IPS-15b (cell line): Measurements from ENCODE around the gene PSMB7.

Experiments used
- H3K27me3 ChIP-seq: one replicate; pipeline ENCODE4 v1.6.1; 2013; ENCODE audit warnings: low read length; ENCODE audit not compliant: control insufficient read depth, insufficient read depth
- H3K36me3 ChIP-seq: one replicate; pipeline ENCODE4 v1.6.1; 2013; ENCODE audit warnings: low read length; ENCODE audit not compliant: control insufficient read depth, insufficient read depth
- H3K4me1 ChIP-seq: one replicate; pipeline ENCODE4 v1.6.1; 2013; ENCODE audit warnings: mild to moderate bottlenecking, low read length; ENCODE audit not compliant: control insufficient read depth, insufficient read depth
- H3K4me3 ChIP-seq: one replicate; pipeline ENCODE4 v1.5.1; 2013; ENCODE audit warnings: low read depth, low read length
- H3K9ac ChIP-seq: one replicate; pipeline ENCODE4 v1.6.1; 2013; ENCODE audit warnings: low read depth, mild to moderate bottlenecking, low read length
- H3K9me3 ChIP-seq: one replicate; pipeline ENCODE4 v1.6.1; 2013; ENCODE audit warnings: mild to moderate bottlenecking, low read length; ENCODE audit not compliant: control insufficient read depth, insufficient read depth

PSMB7 gene

DNA sequence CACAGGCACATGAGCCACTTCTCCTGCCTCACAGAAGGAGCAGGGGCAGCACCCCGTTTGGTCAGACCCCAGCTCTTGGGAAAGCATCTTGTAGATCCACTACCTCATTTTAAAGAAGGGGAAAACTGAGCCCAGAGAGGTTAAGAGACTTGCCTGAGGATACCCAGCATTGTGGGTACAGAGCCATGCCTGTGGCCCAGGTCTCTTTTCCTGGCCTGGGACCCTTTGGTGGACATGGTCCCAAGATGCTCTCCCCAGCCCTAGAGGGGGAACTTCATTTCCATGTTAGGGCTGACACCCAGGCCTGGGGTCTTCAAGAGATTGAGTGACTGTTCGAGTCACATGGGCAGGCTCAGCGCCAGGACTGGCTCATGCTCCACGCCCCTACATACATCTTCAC lies 93.3 kb downstream of the PSMB7 start:
- Histone ChIP-seq H3K4me3 (no peak overlapping the region), H3K27me3 (no peaks in the 10 kb centered on the region), H3K36me3 (peaks cover 3% of the 10 kb centered on the region), H3K4me1 (no peaks in the 10 kb centered on the region), H3K9ac (no peak overlapping the region), H3K9me3 (no peaks in the 10 kb centered on the region)

DNA sequence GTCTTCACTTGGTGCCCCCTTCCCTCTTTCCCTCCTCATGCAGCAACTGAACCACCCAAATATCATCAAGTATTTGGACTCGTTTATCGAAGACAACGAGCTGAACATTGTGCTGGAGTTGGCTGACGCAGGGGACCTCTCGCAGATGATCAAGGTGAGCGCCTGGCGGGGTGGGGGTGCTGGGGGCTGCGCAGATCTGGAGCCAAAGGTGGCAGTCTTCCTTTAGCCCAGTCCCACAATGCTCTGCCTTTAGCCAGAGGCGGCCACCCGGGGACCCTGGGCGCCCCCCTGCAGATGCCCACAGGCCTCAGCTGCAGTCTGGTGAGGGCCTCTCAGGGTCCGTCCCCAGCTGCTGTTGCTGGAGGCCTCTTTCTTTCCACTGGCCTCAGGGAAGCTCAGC lies 93.8 kb downstream of the PSMB7 start:
- Histone ChIP-seq H3K27me3 (no peaks in the 10 kb centered on the region), H3K9me3 (no peaks in the 10 kb centered on the region), H3K4me1 (no peaks in the 10 kb centered on the region), H3K36me3 (peaks cover 3% of the 10 kb centered on the region), H3K4me3 (no peak overlapping the region), H3K9ac (no peak overlapping the region)

DNA sequence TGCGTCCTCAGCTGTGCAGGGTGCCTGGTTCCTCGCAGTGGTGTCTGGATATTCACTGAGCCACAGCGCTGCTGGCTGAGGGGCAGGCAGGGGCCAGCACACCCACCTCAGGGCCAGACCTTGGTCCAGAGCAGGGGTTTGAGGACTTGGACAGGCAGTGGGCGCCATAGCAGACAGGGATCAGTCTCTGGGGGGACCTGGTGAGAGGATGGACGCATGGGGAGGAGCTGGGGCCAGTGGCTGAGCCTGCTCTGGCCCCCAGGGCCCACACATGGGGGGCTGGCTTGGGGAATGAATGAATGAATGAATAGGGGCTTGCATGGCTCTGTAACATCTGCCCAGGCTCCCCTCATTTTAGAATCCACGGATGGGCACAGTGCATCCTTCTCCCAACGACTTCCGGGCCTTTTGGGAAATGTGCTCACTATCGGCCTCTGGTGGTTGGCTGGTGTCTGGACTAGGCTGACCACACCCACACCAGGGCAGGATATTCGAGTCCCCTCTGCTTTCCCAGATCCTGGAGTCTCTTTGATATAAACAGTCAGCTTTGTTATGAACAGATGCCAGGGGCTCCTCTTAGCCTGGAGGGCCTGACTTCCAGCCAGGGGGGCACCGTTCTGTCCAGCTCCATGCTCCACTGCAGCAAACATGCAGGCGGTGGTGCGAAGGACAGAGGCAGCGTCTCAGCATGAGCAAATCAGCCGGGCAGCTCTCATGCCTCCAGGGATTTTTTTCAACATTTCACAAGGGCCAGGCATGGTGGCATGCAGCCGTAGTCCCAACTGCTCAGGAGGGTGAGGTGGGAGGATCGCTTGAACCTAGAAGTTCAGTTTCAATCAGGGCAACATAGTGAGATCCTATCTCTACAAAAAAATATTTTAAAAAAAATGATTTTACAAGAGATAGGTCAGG lies 94.9 kb downstream of the PSMB7 start:
- H3K9me3 ChIP-seq: no peaks in the 10 kb centered on the region
- peaks cover 8% of the 10 kb centered on the region for H3K36me3 ChIP-seq
- no peaks in the 10 kb centered on the region for H3K4me1 ChIP-seq
- no peaks in the 10 kb centered on the region for H3K27me3 ChIP-seq
- no peak overlapping the region for H3K9ac ChIP-seq
- H3K4me3 ChIP-seq: no peak overlapping the region

DNA sequence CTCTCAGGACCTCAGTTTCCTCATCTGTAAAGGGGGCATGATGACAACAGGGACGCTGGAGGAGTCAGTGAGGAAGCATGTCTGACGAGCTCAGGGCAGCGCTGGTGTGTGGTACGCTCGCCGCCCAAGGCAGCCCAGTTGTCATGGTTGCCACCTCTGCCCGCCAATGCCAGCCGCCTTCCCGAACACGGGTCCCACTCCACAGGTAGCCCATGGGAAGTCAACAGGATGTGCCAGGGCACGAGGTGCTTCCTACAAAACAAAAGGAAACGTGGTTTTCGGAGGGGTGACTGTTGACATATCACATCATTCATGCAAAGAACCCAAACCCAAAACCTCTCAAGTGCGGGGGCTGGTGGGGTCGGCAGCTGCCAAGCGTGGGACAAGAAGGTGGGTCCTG lies 99.4 kb downstream of the PSMB7 start:
- H3K4me1 ChIP-seq: no peaks in the 10 kb centered on the region
- no peak overlapping the region for H3K4me3 ChIP-seq
- H3K27me3 ChIP-seq: no peaks in the 10 kb centered on the region
- peaks cover 10% of the 10 kb centered on the region for H3K36me3 ChIP-seq
- H3K9me3 ChIP-seq: no peaks in the 10 kb centered on the region
- H3K9ac ChIP-seq: no peak overlapping the region

DNA sequence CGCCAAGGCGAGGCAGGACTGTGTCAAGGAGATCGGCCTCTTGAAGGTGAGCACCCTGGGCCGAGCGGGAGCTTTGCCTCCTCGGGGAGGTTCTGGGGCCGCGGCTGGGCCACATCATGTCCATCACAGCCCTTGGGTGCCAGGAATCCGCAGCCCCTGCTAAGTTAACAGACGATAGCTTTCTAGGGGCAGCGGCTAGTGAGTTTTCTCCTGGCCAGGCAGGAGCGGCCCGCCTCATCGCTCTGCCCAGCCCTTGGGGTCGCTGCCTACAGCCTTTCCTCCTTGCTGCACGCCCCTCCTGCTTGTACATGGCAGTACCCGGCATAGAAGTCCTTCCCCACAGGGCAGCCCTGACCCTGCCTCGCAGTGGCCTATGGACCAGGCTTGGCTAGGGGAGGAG lies 101.3 kb downstream of the PSMB7 start:
- Histone ChIP-seq H3K4me1 (no peaks in the 10 kb centered on the region), H3K36me3 (peaks cover 10% of the 10 kb centered on the region), H3K9ac (no peak overlapping the region), H3K27me3 (no peaks in the 10 kb centered on the region), H3K4me3 (no peak overlapping the region), H3K9me3 (no peaks in the 10 kb centered on the region)

DNA sequence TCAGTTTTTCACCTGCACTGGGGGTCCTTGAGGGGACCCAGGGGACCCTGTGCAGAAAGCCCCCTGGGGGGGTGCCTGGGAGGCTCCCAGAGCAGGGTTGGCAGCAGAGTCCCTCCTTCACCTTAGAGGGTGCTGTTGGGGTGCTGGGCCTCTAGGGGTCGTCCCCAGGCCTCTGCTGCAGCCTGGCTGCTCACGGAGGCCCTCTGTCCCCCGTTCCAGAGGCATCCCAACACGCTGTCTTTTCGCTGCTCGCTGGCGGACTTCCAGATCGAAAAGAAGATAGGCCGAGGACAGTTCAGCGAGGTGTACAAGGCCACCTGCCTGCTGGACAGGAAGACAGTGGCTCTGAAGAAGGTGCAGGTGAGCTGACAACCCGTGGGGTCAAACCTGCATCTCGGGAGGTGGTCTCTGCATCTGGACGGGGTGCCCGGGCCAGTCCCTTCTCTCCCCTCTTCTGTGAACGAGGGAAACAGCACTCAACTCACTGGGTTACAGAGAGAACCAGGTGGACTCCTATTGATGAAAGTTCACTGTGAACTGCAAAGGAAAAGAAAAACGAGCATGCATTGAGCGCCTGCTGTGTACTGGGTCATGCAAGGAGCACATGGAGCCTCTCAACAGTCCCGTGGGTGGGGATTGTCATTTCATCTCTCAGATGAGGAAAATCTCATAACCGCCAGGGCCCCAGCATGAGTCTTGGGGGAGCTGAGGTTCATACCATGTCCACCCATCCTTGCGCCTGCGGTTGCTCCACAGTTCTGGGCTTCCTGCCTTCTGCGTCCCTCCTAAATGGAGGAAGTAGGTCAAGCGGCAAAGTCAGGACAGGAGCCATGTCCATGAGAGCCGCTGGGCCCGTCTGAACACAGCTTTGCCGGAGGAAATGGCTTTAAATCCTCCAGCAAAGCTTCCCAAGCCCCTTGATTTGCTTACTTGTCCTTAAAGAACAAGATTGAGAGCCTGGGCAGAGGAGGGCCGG lies 102.7 kb downstream of the PSMB7 start:
- H3K27me3 ChIP-seq: no peaks in the 10 kb centered on the region
- H3K4me3 ChIP-seq: no peak overlapping the region
- H3K4me1 ChIP-seq: no peaks in the 10 kb centered on the region
- H3K9ac ChIP-seq: no peak overlapping the region
- H3K9me3 ChIP-seq: no peaks in the 10 kb centered on the region
- peaks cover 10% of the 10 kb centered on the region for H3K36me3 ChIP-seq

DNA sequence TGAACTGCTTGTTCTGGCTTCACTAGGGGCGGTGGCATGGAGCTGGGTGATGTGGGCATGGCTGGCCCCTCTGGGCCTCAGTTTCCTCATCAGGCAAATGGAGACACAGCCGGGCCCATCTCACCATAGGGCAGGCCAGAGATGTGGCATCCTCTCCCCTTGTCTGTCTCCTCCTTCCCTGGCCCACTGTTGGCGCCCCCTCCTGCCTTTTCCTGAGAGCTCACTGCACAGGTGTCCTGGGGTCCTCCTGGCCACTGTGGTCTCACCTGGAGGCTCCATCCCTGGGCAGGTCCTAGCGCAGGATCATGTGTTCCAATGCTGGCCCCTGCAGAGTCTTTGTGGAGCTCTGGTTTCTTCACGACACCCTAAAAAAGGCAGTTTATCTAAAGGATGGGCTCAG lies 104.0 kb downstream of the PSMB7 start:
- H3K4me1 ChIP-seq: no peaks in the 10 kb centered on the region
- H3K36me3 ChIP-seq: peaks cover 10% of the 10 kb centered on the region
- H3K27me3 ChIP-seq: no peaks in the 10 kb centered on the region
- no peak overlapping the region for H3K4me3 ChIP-seq
- no peaks in the 10 kb centered on the region for H3K9me3 ChIP-seq
- no peak overlapping the region for H3K9ac ChIP-seq

DNA sequence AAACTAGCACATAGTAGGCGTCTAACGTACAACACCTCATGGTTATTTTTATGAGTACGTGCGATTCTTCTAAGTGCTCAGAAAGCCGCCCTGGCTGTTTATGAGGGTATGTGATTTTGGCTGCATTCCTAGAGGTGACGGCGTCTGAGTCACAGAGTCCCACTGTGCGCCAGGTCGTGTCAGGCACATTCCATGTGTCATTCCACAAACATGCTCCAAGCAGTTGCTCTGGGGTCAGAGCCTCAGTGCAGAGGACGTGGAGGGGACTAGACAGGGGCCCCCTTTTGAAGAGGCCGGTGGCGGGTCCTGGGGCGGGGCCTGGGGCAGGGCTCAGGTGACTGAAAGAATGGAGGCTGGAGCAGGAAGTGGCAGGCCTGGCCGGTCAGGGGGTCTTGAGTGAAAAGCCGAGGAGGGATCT lies 105.6 kb downstream of the PSMB7 start:
- Histone ChIP-seq H3K4me3 (no peak overlapping the region), H3K9ac (no peak overlapping the region), H3K36me3 (peaks cover 4% of the 10 kb centered on the region), H3K4me1 (no peaks in the 10 kb centered on the region), H3K9me3 (no peaks in the 10 kb centered on the region), H3K27me3 (no peaks in the 10 kb centered on the region)

DNA sequence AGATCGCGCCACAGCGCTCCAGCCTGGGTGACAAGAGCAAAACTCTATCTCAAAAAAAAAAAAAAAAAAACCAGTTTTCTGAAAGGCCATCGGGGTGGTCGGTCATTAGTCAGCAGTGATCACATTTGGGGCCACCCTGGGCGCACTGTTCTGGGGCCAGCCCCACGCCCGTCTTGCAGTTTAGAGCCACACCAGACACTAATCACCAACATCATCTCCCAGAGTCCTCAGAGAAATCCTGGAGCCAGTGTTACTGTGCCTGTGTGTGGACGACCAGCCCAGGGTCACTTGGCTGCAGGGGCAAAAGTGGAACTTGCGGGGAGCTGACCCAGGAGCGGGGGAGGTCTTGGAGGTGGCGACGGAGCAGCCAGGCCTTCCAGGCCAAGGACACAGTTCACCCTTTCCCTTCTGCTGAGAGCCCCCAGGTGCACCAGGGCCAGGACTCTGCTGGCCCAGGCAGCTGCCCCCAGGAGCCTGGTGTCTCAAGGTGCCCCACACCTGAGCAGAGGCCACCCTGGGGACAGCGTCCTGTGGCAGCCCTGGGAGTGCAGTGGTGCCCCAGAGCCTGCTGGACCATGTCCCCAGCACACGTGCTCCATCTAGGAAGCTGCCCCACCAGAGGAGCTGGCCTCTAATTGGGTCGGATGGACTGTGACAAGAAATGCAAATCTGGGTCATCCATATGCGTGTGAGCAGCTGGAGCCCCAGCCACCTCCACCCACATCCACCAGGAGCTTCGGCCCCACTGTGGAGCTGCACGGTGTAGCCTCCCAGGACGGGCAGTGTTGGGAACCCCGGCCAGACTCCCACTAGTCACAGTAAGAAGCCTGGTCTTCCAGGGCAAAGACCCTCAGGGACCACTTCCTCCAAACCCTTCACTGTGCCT lies 106.4 kb downstream of the PSMB7 start:
- H3K4me1 ChIP-seq: no peaks in the 10 kb centered on the region
- no peak overlapping the region for H3K4me3 ChIP-seq
- H3K27me3 ChIP-seq: no peaks in the 10 kb centered on the region
- peaks cover 4% of the 10 kb centered on the region for H3K36me3 ChIP-seq
- no peak overlapping the region for H3K9ac ChIP-seq
- no peaks in the 10 kb centered on the region for H3K9me3 ChIP-seq

DNA sequence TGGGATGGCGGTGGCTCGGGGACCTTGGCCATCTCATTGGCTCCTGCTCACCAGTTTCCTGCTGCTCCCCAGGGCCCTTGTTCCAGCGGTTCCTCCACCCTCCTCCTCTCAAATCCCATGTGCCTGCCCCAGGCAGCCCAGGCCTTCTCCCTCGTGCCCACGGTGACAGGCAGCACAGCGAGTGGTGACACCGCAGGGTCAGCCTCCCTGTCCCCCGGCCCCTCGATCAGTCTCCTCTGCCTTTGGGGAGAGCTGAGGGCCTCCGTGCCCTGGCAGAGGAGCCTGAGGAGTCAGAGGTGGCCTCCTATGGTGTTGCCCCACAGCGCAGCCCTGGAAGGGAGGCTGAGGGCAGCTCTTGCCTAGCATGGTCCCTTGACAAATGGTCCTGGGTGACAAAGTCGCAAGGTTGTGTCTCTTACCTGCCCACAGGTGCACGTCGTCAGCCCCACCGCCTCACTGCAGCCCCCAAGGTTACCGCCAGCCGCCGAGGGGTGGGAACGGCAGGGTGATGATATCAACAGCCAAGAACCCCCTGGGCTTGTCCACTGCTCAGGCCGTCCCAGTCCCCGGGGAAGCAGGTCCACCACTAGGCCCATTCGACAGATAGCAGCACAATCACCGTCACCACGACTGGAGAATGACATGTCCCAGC lies 107.7 kb downstream of the PSMB7 start:
- H3K9ac ChIP-seq: no peak overlapping the region
- no peaks in the 10 kb centered on the region for H3K9me3 ChIP-seq
- H3K36me3 ChIP-seq: peaks cover 3% of the 10 kb centered on the region
- H3K27me3 ChIP-seq: no peaks in the 10 kb centered on the region
- H3K4me1 ChIP-seq: no peaks in the 10 kb centered on the region
- H3K4me3 ChIP-seq: no peak overlapping the region
